Cardiac muscle cell (in vitro differentiated cells and primary cell): Measurements from ENCODE around the gene ZRANB3. TPM values are rescaled to one million over a fixed set of nuclear protein-coding genes. Genes with fewer than 3 reads are reported as not detected.
A peak's percentile ranks its signal among the peaks of the same experiment; 100 is the strongest.
"Not testable (repeated sequence)": the region's sequence is repeated elsewhere in the genome, so short reads cannot be mapped to it uniquely, and the experiment has no call there.

Experiments used
- DNase-seq, 2 donors: peaks; one replicate each; pipeline versions ENCODE4 v3.0.0 to v3.0.0-alpha.2; 2010 to 2017; ENCODE audit warnings: low read depth in 1 of 2, low spot score in 1 of 2
- H3K27ac ChIP-seq: fragments of 200-600 bp; sonication (generic); 2 replicates; pipeline ENCODE4 v1.5.1; 2016
- H3K27me3 ChIP-seq: fragments of 200-600 bp; sonication (generic); 2 replicates; pipeline ENCODE4 v1.6.0; 2016; ENCODE audit warnings: control low read depth
- H3K36me3 ChIP-seq: fragments of 200-600 bp; sonication (generic); 2 replicates; pipeline ENCODE4 v1.5.1; 2016; ENCODE audit warnings: control low read depth
- H3K4me1 ChIP-seq: fragments of 200-600 bp; sonication (generic); 2 replicates; pipeline ENCODE4 v1.8.1; 2017; ENCODE audit warnings: low read depth, mild to moderate bottlenecking, mixed run types
- H3K4me3 ChIP-seq: fragments of 200-600 bp; sonication (generic); 2 replicates; pipeline ENCODE4 v1.5.1; 2016; ENCODE audit warnings: mild to moderate bottlenecking
- H3K9me3 ChIP-seq: fragments of 200-600 bp; sonication (generic); 2 replicates; pipeline ENCODE4 v1.5.1; 2017; ENCODE audit warnings: low read depth, mild to moderate bottlenecking, control low read depth
- CTCF ChIP-seq: IDR thresholded peaks from 2 replicates; pipeline ENCODE4 v1.5.1; 2012; ENCODE audit warnings: low read depth, mild to moderate bottlenecking, low read length
- polyA plus RNA-seq: library from polyadenylated mRNA; unstranded; fragments of >200 nt; fragmentation: Nextera tagmentation; extraction: Ambion mirVana; gene quantifications from 2 replicates; pipeline ENCODE4 v1.2.1, GENCODE V29; 2016
- total RNA-seq: library from RNA; depleted of rRNA; stranded (reverse); fragments of >200 nt; gene quantifications from 2 replicates; pipeline ENCODE4 v1.2.3, GENCODE V29; 2016

ZRANB3 gene
- total and polyA plus RNA-seq, 2 experiments from 2014 or later, result 3.9 to 8.8 TPM

- Histone ChIP-seq H3K4me3 (no peak overlapping the region), H3K27ac (no peak overlapping the region), H3K4me1 (no peaks in the 10 kb centered on the region), H3K27me3 (no peaks in the 10 kb centered on the region), H3K36me3 (no peaks in the 10 kb centered on the region), H3K9me3 (no peaks in the 10 kb centered on the region)
- no peak for TF ChIP-seq CTCF
- DNase-seq, result no peak
Observed at GRCh38 chr2:135304694-135305093, 226.3 kb downstream of the ZRANB3 start.

- no peaks in the 10 kb centered on the region for H3K9me3 ChIP-seq
- no peak for TF ChIP-seq CTCF
- no peaks in the 10 kb centered on the region for H3K27me3 ChIP-seq
- DNase-seq, result peak in 1 of 2 donors; percentile 37
- H3K4me3 ChIP-seq, result no peak overlapping the region
- H3K36me3 ChIP-seq, result no peaks in the 10 kb centered on the region
- no peaks in the 10 kb centered on the region for H3K4me1 ChIP-seq
- no peak overlapping the region for H3K27ac ChIP-seq
Observed at GRCh38 chr2:135299658-135300244, 231.3 kb downstream of the ZRANB3 start.

DNA sequence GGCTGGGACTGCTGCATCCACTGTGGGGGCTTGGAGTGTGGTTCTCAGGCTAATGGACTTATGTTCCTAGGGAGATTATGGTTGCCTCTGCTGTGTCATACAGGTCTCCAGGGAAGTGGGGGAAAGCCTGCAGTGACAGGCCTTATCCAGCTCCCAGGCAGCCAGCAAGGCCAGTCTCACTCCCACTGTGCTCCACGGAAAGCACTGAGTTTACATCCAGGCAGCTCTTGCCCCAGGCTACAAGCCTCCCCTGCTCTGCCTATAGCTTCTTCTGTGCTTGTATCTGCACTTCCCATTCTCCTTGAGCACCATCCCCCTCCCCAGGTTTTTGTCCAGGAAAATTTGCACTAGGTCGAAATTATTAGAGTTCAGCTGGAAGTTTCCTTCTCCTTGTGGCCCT, 231.9 kb downstream of the ZRANB3 start:
- DNase-seq, result no peak
- no peaks in the 10 kb centered on the region for H3K27me3 ChIP-seq
- no peak overlapping the region for H3K27ac ChIP-seq
- no peak overlapping the region for H3K4me3 ChIP-seq
- no peak for TF ChIP-seq CTCF
- H3K9me3 ChIP-seq, result no peaks in the 10 kb centered on the region
- no peaks in the 10 kb centered on the region for H3K36me3 ChIP-seq
- H3K4me1 ChIP-seq, result no peaks in the 10 kb centered on the region

- H3K4me1 ChIP-seq, H3K27ac ChIP-seq, H3K27me3 ChIP-seq, H3K9me3 ChIP-seq, H3K36me3 ChIP-seq, DNase-seq, H3K4me3 ChIP-seq: not testable (repeated sequence)
Observed at GRCh38 chr2:135287121-135287520, 243.9 kb downstream of the ZRANB3 start.

GRCh38 chr2:135285391-135285790, 245.6 kb downstream of the ZRANB3 start:
- no peak for DNase-seq
- no peaks in the 10 kb centered on the region for H3K36me3 ChIP-seq
- no peaks in the 10 kb centered on the region for H3K27me3 ChIP-seq
- no peaks in the 10 kb centered on the region for H3K4me1 ChIP-seq
- no peak for TF ChIP-seq CTCF
- no peak overlapping the region for H3K27ac ChIP-seq
- H3K4me3 ChIP-seq, result no peak overlapping the region
- no peaks in the 10 kb centered on the region for H3K9me3 ChIP-seq

DNA sequence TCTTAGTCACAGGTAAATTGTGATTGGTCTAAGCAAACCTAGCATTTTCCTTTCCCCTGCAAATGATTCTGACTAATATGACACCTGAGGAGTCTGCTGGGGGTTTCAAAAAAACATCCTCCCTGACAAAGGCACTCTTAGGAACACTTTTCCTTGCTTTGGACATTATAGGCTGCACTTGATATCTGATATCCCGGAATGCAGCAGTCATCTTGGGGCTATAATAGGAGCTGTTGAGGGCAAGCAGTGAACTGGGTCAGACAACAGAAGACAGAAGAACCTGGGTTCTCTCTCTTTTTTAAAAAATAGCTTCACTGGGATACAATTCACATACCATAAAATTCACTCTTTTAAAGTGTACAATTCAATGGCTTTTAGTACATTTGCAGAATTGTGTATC, 249.6 kb downstream of the ZRANB3 start:
- no peak for DNase-seq
- TF ChIP-seq CTCF, result no peak
- Histone ChIP-seq H3K27ac (no peak overlapping the region), H3K27me3 (no peaks in the 10 kb centered on the region), H3K4me3 (no peak overlapping the region), H3K4me1 (no peaks in the 10 kb centered on the region), H3K36me3 (no peaks in the 10 kb centered on the region), H3K9me3 (no peaks in the 10 kb centered on the region)
